GM19351 (cell line): ENCODE results near the gene MPRIP.
"Not testable (repeated sequence)": the region's sequence is repeated elsewhere in the genome, so short reads cannot be mapped to it uniquely, and the experiment has no call there.

Experiments used
- ATAC-seq: cut with Tn5 transposase; IDR thresholded peaks from one replicate; pipeline ENCODE4 v1.9.1; 2021; ENCODE audit warnings: mild to moderate bottlenecking, moderate library complexity; ENCODE audit not compliant: unreplicated experiment

The MPRIP gene

DNA sequence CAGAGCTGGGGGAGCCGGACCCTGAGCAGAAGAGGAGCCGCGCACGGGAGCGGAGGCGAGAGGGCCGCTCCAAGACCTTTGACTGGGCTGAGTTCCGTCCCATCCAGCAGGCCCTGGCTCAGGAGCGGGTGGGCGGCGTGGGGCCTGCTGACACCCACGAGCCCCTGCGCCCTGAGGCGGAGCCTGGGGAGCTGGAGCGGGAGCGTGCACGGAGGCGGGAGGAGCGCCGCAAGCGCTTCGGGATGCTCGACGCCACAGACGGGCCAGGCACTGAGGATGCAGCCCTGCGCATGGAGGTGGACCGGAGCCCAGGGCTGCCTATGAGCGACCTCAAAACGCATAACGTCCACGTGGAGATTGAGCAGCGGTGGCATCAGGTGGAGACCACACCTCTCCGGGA is 116.2 kb downstream of the MPRIP start:
- not testable (repeated sequence) for ATAC-seq

DNA sequence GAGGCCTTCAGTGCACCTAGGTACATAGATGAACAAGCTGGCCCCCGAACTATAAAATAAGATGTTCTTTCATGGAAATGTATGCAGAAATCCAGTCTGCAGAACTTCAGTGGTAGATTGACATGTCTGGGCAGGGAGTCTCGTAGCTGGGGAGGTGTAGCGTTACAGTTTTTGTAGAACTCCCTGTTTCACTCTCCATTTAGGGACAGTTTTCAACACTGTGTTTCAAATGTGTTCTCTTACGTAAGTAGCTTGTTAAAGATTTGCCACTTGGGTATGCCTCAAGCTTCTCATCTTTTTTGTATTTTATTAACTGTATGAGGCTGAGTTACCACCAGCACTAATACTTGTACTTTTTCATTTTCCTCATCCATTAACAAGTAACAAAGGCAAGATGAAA is 117.3 kb downstream of the MPRIP start:
- ATAC-seq: no peak

DNA sequence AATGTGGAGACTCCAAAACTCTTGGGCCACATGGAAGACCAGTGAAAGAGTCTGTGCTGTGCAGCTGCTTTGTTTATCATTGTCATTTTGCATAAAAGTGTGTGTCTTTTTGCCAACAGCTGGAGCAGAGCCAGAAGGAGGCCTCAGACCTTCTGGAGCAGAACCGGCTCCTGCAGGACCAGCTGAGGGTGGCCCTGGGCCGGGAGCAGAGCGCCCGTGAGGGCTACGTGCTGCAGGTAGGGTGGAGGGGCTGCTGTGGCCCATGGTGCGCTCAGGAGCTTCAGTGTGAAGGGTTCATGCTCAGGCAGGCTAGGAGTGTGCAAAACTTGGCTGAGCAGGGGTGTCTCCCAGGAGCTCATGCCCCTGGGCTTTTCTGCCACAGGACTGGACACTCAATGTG is 118.9 kb downstream of the MPRIP start:
- ATAC-seq: no peak

DNA sequence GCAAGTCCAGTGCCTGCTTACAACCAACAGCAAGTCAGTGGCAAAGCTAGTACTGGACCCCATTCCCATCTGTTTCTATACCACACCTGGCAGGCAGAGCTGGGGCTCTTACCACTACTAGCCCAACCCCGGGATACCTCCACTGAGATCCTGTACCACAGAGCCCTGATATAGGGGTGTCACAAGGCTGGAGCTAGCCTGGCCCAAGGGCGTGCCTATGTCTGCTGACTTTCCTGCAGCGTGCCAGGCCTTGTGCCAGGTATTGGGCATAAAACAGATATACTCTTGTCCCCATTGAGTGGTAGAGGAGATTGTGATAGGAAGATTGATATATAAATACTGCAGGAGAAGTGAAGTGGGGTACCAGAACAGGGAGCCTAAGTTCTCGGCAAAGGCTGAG is 119.5 kb downstream of the MPRIP start:
- no peak for ATAC-seq

DNA sequence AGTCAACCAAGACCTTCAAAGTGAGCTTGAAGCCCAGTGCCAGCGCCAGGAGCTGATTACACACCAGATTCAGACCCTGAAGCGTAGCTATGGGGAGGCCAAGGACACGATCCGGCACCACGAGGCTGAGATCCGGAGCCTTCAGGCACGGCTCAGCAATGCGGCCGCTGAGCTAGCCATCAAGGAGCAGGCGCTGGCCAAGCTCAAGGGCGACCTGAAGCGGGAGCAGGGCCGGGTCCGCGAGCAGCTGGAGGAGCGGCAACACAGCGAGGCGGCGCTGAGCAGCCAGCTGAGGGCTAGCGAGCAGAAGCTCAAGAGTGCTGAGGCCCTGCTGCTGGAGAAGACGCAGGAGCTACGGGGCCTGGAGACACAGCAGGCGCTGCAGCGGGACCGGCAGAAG is 121.9 kb downstream of the MPRIP start:
- ATAC-seq: no peak

DNA sequence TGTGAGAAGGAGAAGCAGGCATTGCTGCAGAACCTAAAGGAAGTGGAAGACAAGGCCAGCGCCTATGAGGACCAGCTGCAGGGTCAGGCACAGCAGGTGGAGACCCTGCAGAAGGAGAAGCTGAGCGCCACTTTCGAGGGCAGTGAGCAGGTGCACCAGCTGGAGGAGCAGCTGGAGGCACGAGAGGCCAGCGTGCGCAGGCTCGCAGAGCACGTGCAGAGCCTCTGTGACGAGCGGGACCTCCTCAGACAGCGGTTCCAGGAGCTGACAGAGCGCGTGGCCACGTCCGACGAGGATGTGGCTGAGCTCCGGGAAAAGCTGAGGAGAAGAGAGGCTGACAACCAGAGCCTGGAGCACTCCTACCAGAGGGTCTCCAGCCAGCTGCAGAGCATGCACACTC is 122.4 kb downstream of the MPRIP start:
- ATAC-seq: no peak

DNA sequence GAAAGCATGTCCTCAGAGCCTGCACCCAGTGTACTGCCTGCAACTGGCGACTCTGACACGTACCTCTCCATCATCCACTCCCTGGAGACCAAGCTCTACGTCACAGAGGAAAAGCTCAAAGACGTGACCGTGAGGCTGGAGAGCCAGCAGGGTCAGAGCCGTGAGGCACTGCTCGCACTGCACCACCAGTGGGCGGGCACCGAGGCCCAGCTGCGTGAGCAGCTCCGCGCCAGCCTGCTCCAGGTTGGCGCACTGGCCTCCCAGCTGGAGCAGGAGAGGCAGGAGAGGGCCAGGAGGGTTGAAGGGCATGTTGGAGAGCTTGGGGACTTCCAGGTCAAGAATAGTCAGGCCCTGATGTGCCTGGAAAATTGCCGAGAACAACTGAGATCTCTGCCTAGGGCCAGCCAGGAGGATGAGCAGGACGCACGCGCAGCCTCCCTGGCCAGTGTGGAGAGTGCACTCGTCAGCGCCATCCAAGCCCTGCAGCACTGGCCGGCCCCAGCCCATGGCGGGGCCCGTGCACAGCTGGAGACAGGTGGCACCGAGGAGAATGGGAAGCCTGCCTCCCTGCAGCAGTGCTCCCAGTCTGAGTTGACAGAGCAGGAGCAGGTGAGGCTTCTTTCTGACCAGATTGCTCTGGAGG is 123.5 kb downstream of the MPRIP start:
- ATAC-seq: no peak

DNA sequence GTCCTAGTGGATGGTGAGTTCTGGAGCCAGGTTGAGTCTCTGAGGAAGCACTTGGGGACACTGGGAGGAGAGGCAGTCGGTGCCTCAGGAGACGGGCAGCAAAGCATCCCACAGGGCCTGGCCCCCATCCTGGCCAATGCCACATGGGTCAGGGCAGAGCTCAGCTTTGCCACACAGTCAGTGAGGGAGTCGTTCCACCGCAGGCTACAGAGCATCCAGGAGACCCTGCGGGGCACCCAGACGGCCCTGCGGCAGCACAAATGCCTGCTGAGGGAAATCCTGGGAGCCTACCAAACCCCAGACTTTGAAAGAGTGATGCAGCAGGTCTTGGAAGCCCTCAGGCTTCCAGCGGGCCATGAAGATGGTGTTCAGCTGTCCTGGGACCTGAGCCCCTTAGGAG is 124.2 kb downstream of the MPRIP start:
- ATAC-seq: no peak

DNA sequence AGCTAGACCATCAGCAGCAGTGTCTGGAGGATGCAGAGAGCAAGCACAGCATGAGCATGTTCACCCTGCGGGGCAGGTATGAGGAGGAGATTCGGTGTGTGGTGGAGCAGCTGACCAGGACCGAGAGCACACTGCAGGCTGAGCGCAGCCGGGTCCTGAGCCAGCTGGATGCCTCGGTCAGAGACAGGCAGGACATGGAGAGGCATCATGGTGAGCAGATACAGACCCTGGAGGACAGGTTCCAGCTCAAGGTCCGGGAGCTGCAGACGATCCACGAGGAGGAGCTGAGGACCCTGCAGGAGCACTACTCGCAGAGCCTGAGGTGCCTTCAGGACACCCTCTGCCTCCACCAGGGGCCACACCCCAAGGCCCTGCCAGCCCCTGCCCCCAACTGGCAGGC is 125.1 kb downstream of the MPRIP start:
- no peak for ATAC-seq

DNA sequence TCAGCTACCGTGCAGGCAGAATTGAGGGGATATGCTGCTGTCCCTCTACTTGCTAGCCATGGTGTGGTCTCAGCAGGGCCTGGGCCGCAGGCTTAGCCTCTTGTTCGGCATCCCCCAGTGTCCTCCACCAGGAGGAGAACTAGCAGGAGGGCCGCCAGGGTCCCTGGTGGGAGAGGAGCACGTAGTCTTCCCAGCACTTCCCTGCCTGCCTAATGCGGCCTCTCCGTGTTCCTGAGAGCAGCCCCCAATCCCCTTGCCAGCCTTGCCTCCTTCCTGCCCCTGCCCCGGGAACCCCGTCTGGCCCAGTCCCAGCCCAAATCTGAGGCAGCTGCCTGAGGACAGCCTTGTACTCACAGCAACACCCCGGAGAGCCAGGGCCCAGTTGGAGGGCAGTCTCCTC is 125.7 kb downstream of the MPRIP start:
- ATAC-seq: no peak

DNA sequence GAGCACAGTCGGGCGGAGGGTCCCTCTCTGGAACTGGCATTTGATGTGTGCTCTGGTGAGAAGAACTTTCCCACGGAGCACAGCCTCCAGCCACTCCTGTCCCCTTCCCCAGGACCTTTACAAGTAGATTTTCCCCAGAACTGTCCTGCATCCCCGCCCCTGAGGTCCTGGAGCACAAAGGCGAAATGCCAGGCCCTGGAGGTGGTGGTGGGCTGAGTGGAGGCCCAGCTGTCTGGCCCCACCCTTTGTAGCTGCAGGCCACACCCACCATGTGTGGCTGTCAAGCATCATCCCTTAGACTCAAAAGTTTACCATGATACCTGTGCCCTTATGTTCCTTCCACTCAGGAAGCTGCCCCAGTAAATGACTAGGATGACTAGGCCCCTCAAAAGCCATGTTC is 126.1 kb downstream of the MPRIP start:
- ATAC-seq: no peak

DNA sequence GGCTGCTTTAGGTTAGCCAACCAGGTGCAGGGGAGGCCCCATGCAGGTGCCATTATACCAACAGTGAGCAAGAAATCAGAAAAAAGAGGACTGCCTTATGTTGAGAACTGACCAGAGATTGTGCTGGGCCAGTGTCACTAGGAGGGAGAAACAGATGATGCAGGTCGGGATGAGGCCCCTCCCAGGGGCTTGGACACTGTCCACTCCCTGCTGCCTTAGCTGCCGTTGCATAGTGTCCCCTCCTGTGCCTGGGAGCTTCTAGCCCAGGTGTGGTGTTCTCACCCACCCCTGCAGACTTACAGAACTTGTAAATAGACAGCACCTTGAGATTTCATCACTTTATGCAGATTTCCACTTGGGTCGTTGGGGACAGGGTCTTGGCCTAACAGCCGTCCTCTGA is 127.1 kb downstream of the MPRIP start:
- no peak for ATAC-seq

DNA sequence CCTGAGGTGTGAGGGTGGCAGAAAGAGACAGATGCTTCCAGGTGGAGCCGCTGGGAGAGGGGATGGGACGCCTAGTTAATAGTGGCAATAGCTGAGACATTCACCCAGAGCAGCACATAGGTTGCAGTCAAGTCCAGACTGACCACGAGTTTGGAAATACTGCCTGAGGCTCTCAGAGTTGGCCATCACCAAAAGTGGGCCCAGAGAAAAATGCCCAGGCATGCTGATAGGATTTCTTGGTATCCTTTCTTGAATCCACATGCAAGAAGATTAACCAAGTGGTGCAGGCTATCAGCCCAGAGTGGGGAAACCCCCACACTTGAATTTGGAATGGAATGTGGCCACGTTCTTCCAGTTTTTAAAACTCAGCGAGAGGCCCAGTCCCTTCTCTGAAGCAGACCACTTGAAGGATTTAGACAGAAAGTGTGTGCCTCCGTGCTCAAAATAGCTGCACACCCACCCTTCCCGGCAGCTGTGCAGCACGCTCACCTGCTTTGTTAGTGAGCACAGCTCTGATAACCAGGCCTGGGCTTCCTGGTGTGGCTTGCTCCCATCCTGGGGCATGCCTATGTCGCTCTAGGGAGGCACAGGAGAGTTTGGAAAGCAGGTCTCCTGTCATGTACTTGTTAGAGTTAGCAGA is 128.2 kb downstream of the MPRIP start:
- ATAC-seq: no peak

DNA sequence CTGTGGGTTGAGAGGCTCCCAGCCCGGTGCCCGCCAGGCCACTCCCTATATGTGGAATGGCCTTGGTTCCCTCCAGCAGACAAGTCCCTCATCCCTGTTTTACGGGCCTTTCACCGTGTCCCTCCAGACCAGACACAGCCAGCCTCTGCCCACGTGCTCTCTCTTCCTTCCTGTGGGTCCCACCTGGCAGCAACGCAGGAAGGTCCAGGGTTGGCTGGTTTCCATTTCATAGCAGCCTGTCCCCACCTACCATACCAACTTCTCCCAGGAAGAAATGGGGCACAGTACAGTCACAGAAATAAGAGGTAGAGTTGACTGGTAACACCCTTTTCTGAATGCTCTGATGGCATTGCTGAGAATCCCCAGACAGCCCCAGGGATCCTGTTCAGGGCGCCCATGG is 128.9 kb downstream of the MPRIP start:
- ATAC-seq: no peak

DNA sequence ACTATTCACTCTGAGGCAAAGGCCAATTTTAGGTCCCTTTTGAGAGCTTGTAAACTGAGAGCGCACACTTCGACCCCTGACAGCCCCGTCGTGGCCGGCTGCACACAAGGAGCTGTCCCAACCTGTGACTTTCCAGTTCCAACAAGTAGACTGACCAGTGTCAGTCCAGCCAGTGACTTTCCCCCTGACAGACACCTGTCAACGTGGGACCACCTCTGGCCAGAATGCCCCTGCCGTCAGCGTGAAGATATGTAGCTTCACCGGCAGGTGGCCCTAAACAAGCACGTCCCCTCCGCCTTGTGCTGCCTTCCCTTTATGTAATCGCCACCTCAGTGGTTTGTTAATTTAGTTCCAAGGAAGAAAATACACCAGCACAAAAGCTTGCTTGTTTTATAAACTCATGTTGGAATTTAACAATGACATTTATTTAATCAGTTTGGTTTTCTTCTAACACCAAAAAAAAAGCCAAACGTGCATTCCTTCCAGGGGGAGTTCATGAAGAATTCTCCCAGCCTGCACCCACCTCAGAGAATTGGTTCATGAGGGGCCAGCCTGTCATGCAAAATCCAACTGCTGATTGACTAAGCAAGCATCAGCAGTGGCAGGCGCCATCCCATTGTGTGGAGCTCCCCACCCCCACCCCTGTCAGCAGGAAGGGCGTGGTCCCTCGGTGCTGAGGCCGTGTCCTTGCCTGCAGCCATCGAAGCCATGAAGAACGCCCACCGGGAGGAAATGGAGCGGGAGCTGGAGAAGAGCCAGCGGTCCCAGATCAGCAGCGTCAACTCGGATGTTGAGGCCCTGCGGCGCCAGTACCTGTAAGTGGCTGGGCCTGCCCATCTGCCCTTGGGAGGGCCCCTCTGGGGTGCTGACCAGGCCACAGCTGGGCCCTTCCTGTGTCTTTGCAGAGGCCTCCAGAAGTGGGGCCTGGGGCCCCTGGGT is 130.0 kb downstream of the MPRIP start:
- no peak for ATAC-seq

DNA sequence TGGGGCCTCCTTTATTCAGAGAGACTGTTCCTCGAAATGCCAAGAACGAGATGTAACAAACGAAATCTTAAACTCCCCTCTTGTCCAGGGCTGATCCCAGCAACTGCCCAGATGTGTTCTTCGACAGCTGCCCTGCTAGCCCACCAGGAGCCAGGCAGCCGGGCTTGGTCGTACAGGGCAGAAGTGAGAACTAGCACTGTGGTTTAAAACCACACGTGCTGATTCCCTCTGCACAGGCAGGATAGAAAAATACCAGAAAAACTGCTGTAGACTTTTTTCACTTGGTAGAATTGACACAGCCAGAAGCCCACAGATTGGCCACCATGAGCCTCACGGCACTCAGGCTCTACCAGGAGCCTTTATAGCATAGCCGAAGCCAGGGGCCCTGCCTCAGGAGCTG is 130.7 kb downstream of the MPRIP start:
- no peak for ATAC-seq

DNA sequence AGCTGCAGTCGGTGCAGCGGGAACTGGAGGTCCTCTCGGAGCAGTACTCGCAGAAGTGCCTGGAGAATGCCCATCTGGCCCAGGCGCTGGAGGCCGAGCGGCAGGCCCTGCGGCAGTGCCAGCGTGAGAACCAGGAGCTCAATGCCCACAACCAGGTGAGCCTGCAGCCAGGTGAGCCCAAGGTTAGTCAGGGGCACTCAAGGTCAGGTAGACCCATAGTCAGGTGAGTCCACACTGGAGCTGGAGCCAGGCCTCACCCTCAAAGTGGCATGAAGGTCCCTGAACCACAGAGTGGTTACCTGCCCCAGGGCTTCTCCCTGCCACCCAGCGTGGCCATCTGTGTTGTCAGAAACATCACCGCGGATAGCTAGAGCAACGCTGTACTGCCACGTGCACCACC is 131.7 kb downstream of the MPRIP start:
- ATAC-seq: no peak

DNA sequence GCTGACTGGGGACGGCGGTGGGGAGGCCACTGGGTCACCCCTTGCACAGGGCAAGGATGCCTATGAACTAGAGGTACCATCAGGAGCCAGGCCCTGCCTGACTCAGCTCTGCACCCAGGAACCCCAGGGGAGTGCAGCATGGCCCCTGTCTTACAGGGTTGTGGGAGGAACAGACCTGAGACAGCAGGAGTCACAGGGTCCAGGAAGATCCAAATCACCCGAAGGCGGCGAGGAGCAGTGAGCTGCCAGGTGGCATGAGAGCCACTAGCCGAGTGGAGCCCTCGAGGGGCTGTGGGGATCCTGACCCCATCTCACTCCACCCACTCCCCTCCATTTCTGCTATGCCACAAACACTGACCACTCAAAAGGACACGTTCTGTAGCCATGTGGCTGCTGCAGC is 133.1 kb downstream of the MPRIP start:
- no peak for ATAC-seq

DNA sequence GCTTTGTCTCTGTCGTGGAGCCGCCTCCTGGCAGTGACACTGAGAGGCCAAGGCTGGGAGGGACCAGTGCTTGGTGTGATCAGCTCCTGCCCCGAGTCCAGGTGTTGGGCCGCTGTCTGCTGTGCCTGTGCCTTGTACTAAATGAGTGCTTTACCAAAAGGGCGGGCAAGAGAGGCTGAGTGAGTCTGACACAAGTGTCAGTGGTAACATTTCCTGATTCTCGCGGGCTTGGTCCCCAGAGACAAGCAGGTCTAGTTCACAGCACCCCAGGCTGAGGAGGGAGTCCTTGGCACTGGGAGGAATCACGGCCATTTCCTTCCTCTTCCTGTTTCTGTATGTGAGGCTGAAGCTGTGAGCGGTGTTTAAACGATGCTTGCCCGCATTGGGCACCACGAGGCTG is 133.7 kb downstream of the MPRIP start:
- no peak for ATAC-seq

DNA sequence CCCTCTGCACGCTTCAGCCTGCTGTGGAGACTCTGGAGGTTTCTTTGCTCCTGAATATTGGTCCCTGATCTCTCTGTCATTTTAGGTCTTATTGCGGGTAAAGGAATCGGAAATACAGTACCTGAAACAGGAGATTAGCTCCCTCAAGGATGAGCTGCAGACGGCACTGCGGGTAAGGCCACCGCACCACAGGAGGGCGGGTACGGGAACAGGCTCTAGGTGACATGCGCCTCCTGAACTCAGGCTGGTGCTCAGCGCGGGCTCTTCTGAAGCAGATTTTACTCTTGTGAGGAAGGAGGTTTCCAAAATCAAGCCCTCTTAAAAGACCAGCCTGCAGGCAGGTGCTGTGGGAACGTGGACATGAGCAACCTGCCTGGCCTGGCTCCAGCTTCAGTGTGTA is 134.1 kb downstream of the MPRIP start:
- no peak for ATAC-seq

DNA sequence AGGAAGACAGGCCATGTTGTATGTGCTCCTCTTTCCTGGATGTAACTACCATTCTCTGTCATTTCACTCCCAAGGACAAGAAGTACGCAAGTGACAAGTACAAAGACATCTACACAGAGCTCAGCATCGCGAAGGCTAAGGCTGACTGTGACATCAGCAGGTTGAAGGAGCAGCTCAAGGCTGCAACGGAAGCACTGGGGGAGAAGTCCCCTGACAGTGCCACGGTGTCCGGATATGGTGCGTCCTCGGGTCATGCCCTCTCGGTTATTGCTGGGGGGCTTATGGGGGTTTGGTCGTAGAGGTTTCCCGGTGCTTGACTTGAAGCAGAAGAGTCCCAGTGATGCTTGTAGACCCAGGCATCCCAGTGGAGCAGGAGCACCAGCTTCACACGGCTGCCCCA is 134.9 kb downstream of the MPRIP start:
- ATAC-seq: no peak

DNA sequence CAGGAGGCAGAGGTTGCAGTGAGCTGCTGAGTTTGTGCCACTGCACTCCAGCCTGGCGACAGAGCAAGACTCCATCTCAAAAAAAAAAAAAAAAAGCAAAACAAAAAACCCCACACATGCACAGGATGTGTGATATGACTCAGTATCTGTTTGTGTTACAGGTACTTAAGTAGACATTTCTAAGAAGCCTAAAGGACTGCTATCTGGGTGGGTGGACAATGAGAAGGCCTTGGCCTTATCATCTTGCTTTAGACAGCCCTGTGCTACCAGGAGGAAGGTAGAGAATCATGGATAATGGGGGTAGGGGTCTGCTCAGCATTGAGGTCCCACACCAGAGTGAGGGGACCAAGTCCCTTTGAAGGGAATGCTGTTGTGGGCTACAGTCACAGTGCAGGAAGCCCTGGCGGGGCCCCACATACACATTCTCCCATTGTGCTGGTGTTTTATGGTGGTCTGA is 137.1 kb downstream of the MPRIP start:
- ATAC-seq: peak; percentile 81
